ENCODE measurements around the gene S100A3. TPM values are rescaled to one million over a fixed set of nuclear protein-coding genes. Genes with fewer than 3 reads are reported as not detected.
"Not testable (repeated sequence)": the region's sequence is repeated elsewhere in the genome, so short reads cannot be mapped to it uniquely, and the experiment has no call there.

Gene S100A3
- total RNA-seq, 1 donor from 2014 or later = not detected

DNA sequence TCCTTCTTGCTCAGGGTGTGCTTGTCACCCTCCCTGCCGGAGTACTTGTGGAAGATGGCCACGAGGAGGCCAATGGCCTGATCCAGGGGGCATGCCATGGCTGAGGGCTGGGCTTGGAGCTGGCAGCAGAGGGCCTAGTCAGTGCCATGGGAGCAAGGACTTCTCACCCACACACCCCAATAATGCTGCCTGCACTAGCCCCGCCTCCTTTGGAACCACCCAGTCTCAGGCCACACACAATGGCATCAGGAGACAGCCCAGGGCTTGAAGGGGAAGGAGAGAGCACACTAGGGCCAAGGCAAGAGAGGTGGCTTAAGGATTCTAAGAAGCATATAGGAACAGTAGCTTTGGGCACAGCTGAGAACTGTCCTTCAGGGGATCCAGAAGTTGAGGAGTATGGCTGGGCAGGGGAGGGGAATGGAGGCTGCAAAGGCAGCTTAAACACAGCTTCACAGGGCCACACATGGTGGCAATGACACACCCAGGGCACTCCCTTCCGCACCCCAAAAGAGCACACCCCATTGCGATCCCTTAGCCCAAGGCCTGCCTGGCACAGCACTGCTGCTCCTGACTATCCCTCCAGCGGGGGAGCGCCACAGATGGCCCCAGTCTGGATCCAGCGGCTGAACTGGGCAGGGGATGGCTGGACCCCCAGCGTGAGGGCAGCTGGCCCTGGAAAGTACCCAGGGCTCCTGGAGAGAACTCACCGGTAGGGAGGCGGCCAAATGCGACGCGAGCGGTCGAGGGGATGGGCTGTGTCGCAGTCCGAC, 13.6 kb downstream of the S100A3 start, which contains the start of gene S100A6:
Gene S100A6, minus strand, starts transcription at position 750 of the 770 bp plus-strand sequence. Its CDS starts 652 bp downstream, at position 98.
- DNase-seq (ENCODE audit: low spot score) = no peak

DNA sequence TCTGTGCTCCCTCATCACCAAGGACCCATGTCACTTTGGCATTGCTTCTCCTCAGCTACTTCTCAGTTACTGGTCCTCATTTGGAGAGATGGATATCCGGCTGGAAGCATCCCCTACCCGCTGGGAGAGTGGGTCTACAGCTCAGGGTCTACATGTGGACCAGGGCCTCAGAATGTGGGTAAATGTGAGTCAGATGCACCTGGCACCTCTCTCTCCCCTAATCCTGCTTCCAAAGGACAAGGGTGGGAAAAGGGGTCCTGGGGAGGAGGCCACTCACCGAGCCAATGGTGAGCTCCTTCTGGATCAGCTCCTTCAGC, 14.2 kb downstream of the S100A3 start:
- DNase-seq (ENCODE audit: low spot score) = no peak

DNA sequence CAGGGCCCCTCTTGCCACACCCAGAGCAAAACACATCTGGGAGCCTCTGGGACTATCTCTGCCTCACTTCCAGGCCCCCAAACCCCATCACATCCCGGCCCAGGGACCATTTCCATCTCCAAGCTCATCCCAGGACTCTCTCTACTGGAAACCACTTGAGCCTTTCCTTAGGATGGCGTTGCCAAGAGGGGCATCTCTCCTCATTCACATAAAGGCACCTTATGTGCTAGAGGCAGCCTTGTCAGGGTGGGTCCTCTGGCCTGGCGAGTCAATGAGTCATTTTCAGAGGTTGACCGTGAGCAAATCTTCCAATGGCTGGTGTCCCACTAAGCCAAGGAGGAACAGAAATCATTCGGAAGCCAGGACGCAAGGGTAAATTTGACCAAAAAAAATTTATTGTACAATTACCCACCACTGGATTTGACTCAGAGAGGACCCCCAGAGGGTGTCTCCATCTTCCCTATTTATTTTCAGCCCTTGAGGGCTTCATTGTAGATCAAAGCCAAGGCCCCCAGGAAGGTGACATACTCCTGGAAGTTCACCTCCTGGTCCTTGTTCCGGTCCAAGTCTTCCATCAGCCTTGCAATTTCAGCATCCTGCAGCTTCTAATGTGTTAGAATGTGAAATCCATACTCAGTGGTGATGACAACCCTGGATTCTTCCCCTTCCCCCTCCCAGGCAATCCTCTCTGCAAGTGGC, 14.7 kb downstream of the S100A3 start:
- no peak for DNase-seq (ENCODE audit: low spot score)

DNA sequence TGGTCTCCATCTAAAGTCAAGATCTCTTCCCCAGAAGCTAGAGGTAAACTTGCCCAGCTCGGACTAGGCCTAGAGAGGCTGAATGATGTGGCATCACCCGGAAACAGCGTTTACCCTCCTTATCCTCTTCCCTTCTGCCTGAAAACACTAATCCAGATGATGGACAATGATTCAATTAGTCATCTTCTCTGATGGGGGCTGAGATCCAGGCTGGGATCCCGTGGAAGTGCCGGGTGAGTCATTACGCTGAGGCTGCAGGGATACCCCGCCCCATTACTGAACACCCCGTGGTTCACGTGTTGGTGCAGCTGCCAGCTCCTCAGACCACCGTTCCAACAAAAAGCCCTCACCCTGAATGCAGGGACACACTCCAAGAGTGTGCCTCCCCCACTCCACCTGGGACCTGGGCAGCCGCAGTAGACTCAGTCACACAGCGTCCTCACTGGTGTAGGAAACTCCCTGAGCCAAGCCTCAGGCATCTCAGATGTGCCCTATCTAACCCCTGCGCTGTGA, 15.3 kb downstream of the S100A3 start:
- peak; percentile 82 for DNase-seq (ENCODE audit: low spot score)

DNA sequence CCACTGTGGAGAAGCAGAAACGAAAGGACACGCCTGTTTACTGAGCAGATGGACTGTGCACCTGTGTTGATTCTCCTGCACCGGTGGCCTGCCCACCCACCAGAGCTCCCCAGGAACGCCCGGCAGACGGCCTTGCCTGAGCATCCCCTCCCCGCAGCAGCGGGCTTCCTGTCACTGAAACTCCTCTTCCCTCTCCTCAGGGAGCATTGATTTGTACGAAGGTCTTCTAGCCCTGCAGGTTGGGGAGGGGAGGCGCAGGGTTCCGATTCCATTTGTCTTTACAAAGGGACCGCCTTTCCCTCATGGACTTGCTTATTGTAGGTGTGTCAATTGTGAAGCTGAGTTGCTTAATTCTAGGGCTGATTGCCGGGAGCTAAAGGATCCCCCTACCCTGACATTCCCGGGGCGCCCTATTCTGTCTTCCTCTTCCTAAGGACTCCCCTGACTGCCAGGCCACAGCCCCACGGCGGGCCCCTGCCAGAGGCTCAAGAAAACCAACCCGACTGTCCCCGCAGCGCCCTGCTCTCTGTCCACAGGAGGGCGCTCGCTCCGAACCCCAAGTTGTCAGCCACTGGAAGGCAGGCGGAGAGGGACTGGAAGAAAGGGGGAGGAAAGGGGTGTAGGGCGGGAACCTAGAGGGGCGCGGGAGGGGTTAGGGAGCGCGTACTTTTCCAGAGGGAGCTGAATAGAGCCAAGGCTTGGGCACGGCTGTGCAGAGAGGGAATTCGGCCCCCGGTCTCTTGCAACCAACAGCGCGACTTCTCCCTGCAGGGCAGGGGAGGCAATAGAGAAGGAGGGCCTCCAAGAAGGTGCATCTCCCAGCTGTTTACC, 16.1 kb downstream of the S100A3 start:
- peak; percentile 97 for DNase-seq (ENCODE audit: low spot score)

DNA sequence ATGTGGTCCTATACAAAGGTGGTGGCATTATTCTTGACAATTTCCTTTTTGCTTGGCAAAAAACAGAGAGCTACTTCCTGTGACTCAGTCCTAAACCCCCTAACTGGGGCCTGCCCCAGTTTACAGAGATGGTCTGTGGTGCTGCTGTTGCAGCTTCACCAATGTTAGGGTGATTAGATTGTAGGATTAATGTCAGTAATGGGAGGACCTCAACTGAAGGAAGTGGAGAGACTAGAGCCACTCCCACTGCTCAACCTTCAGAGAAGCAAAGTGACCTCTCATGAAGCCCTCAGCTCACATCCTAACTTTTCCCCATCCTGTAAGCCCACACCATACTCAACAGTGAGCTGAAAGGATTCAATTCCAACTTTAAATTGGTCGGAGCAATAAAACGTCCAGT, 16.9 kb downstream of the S100A3 start:
- DNase-seq (ENCODE audit: low spot score) = no peak

DNA sequence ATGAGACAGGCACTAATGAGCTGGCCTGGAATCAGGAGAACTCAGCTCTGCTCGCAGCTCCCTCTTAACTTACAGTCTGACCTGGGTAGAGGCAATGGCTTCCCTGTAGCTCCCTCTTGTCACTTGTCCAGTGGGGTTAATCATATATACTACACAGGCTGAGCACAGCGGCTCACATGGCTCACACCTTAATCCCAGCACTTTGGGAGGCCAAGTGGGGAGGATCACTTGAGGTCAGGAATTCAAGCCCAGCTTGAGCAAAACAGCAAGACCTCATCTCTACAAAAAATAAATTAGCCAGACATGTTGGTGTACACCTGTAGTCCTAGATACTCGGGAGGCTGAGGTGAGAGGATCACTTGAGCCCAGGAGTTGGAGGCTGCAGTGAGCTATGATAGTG, 17.4 kb downstream of the S100A3 start:
- no peak for DNase-seq (ENCODE audit: low spot score)

DNA sequence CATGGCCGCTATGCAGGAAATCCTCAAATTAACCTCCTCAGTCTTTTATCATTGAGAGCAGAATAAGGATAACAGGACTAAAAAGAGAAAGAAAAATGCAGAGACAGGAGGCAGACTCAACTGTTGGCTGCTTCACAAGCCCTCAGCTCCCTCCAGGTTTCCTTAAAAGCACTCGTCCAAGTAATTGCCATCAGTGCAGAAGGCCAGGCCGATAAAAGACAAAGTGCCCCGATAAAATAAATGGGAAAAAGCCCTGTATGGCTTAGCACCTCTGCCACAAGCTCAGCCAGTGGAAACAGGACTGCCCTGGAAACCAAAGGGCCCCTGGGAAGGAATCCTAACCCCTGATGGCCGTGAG, 21.4 kb downstream of the S100A3 start:
- DNase-seq (ENCODE audit: low spot score) = no peak

DNA sequence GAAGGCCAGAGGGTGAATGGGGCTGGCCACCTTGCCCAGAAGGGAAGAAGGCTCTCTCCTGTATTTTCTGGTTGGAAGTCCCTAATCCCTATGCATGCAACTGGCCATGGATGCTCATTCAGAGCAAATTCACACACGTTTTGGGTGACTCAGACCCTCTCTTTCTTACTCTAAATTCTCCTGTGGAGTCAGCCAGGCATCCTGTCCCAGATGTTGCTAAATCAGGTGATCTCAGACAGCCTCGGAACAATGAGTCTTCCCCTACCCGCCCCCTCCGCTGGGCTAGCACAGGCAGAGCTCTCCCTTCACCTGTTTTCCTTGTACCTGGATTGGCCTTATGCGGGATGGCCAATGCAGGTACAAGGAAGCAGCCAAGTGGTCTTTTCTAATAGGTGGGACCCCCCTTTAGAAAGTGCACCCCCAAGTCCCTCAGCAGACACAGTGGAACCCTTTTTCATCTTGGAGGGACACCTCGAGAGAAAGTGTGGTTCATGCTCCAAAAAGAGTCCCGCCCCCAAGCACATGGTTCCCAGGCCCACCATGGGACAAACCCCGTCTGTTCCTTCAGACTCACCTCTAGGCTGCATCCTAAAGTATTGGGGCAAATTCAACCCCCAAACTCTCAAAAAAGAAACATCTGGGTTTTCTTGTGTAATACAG, 21.9 kb downstream of the S100A3 start:
- DNase-seq (ENCODE audit: low spot score) = no peak

DNA sequence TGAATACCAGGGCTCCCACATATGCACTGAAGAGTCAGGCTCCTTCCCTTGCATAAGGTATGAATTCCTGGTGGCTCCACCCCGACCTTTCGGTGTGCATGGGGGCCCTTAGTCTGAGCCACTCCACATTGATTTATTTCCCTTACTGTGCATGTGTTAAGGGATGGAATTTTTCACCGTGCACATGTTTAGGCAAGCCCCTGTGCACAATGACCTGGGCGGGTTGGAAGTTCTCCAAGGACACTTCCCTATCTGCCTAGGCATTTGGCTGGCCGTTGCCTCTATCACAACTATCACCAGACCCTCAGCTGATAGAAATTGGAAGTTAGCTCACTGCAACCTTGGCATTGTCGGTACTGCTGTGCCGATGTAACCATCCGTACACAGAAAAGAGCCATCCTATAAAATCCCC, 22.9 kb downstream of the S100A3 start:
- peak; percentile 72 for DNase-seq (ENCODE audit: low spot score)

DNA sequence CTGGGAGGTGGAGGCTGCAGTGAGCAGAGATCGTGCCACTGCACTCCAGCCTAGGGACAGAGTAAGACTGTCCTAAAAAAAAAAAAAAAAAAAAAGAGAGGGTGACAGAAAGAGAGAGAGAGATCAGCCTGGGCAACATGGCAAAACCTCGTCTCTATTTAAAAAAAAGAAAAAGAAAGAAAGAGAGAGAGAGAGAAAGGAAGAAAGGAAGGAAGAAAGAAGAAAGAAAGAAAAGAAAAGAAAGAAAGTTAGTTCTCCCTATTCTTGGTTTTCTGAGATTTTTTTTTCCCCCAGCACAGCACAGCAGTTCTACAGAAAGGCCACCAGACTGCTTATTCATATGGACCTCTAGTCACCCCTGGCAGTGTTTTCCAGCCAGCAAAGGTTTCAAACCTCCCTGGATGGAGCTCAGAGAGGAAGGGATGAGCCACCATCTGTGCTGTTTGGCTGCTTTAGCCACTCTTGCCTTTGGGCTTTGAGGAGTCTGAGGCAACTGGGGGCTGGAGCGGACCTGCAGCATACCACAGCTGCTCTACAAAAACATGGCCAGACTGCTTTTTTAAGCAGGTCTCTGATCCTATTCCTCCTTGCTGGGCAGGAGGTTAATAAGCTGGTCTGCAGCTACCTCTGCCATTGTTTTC, 23.9 kb downstream of the S100A3 start:
- DNase-seq (ENCODE audit: low spot score) = no peak

DNA sequence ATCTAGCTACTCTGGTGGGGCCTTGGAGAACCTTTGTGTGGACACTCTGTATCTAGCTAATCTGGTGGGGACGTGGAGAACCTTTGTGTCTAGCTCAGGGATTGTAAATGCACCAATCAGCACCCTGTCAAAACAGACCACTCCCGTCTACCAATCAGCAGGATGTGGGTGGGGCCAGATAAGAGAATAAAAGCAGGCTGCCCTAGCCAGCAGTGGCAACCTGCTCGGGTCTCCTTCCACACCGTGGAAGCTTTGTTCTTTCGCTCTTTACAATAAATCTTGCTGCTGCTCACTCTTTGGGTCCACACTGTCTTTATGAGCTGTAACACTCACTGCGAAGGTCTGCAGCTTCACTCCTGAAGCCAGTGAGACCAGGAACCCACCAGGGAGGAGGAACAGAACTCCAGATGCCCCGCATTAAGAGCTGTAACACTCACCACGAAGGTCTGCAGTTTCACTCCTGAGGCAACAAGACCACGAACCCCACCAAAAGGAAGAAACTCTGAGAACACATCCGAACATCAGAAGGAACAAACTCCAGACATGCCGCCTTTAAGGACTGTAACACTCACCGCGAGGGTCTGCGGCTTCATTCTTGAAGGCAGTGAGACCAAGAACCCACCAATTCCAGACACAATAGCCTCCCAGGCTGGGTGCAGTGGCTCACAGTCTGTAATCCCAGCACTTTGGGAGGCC, 26.6 kb downstream of the S100A3 start:
- DNase-seq (ENCODE audit: low spot score) = not testable (repeated sequence)

DNA sequence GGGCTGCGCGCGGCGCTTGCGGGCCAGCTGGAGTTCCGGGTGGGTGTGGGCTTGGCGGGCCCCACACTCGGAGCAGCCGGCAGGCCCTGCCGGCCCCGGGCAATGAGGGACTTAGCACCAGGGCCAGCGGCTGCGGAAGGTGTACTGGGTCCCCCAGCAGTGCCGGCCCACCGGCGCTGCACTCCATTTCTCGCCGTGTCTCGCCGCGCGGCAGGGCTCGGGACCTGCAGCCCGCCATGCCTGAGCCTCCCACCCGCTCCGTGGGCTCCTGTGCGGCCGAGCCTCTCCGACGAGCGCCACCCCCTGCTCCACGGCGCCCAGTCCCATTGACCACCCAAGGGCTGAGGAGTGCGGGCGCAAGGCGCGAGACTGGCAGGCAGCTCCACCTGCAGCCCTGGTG, 27.2 kb downstream of the S100A3 start:
- DNase-seq (ENCODE audit: low spot score) = not testable (repeated sequence)

DNA sequence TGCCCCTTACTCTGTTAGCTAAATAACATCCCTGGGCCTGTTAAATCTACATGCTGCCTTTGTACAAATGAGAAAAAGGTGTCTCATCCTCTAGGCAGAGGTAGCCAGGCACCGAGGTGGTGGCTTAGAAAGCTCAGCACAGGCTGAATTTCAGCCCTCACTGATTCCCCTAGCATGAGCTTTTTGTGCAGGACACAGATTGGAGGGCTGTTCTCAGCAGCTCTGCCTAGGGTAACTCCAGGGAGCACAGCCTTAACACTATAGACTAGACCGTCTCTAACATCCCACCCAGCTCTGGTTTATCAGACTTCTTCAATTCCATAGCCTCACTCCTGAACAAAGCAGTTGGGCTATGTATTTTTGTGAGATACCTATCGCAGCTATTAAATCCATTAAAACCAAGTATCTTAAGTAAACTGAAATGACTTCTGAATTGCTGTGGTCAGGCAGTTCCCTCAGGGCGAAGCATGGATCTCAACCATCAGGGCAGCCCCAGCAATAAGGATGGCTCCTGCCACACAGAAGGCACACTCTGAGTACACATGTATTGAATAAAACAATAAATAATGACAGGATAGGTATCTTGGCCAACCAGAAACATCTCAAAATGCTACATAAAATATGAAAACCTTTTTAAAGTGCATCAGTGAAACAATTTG, 28.1 kb downstream of the S100A3 start:
- no peak for DNase-seq (ENCODE audit: low spot score)

DNA sequence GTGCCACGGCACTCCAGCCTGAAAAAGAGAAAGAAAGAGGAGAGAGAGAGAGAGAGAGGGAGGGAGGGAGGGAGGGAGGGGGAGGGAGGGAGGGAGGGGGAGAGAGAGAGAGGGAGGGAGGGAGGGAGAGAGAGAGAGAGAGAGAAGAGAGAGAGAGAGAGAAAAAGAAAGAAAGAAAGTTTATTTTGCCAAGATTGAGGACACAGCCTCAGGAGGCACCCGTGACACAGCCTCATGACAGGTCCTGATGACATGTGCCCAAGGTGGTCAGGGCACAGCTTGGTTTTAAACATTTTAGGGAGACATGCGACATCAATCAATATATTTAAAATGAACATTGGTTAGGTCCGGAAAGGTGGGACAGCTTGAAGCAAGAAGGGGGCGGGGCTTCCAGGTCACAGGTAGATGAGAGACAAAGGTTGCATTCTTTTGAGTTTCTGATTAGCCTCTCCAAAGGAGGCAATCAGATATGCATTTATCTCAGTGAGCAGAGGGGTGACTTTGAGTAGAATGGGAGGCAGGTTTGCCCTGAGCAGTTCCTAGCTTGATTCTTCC, 28.8 kb downstream of the S100A3 start:
- not testable (repeated sequence) for DNase-seq (ENCODE audit: low spot score)

DNA sequence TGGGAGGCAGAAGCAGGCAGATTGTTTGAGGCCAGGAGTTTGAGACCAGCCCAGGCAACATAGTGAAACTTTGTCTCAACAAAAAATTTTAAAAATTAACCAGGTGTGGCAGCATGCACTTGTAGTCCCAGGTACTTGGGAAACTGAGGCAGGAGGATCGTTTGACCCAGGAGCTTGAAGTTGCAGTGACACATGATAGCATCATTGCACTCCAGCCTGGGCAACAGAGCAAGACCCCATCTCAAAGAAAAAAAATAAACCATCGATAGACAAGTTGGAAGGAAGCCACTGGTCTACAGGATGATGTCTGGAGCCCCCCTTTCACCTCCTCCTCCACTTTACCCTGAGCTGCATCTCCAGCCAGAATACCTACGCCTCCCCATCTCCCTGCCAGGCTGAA, 29.8 kb downstream of the S100A3 start:
- DNase-seq (ENCODE audit: low spot score) = no peak

DNA sequence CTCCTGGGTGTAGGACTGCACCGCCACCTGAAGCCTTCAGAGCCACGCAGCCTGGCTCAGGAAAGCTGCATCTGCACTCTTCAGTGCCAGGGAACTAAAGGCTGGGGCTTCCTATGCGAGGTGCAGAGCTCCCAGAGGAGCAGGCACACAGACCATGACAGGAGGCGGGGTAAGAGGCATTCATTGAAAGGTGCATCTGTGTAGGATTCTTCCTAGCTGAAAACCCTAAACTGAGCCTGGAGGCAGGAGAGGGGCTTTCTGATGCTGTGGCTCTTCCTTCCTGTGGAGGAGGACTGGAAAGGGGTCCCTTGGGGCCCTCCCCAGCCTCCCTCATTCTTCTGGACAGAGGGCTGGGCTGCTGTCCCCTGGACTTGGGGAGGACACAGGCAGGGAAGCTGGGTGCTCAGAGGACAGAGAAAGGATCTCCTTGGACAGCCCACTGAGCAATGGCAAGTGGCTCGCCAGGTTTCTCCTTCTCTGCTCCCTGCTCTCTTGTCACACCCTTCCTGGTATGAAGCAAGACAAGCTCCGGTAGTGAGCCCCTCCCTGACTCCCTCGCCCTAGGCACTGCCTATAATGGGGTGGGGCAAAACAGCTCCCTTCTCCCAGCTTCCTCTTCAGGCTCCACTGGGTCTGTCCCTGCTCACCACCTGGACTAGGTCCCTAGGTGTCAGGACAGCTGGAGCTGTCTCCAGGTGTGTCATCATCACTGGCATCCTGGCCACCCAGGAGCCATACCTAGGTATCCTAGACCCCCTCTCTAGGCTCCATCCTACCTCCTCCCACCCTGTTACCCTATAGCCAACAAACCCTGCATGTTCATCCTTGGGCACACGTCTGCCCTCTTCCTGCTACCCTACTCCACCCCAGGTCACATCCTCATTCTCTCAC, 33.3 kb downstream of the S100A3 start:
- DNase-seq (ENCODE audit: low spot score) = peak; percentile 26

DNA sequence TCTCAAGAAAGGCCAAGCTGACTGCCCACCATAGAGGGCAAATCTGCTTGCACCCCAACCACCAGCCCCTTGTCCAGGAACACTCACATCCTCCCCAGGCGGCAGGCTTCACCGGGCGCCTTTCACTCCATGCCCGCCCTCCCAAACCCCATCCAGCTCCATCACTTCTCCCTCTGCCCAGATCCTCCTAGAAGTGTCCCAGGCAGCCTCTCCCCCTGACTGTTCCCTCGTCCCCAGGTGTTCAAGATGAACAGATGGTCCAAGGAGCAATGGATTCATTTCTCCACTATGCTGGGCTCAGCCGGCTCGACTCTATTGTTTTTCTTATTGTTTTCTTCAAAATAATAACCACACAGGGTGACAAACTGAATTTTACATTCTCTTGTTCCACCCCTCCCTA, 35.4 kb downstream of the S100A3 start:
- DNase-seq (ENCODE audit: low spot score) = no peak

DNA sequence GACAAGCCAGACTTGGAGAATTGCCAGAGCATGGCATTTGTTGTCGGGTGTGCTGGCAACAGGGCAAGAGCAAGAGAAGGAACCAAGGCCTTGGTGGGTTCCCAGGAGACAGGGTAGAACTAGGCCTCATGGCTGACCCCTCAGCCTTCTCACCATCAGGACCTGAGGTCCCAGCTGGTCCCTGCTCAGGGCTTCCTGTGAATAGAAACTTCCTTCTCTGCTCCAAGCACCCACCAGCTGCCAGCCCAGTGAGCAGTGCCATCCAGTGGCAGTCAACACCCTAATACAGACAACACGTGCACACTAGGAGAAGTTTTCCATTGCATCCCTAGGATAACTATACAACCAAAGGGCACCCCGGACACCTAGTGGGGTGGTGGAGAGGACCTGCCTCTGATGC, 36.0 kb downstream of the S100A3 start:
- no peak for DNase-seq (ENCODE audit: low spot score)
